H9 (cell line): Measurements from ENCODE around the gene KRTAP10-3. TPM values are rescaled to one million over a fixed set of nuclear protein-coding genes. Genes with fewer than 3 reads are reported as not detected.

Experiments
- DNase-seq: peaks from one replicate; pipeline ENCODE4 v3.0.0-alpha.2; 2017
- H2AFZ ChIP-seq: one replicate; pipeline ENCODE4 v1.6.1; 2013; ENCODE audit warnings: mild to moderate bottlenecking, low read length, control low read depth, moderate library complexity
- H2AK5ac ChIP-seq: 2 replicates; pipeline ENCODE4 v1.6.1; 2013; ENCODE audit warnings: low read length, control low read depth, mixed read lengths; ENCODE audit not compliant: insufficient read length
- H2BK120ac ChIP-seq: one replicate; pipeline ENCODE4 v1.6.1; 2013; ENCODE audit warnings: low read depth, mild to moderate bottlenecking, low read length, control low read depth, inconsistent platforms; ENCODE audit not compliant: poor library complexity, severe bottlenecking
- H2BK12ac ChIP-seq: 2 replicates; pipeline ENCODE4 v1.6.1; 2013; ENCODE audit warnings: low read length, control low read depth, mixed read lengths, low read depth; ENCODE audit not compliant: insufficient read length
- H2BK15ac ChIP-seq: 2 replicates; pipeline ENCODE4 v1.6.1; 2013; ENCODE audit warnings: low read depth, low read length, control low read depth
- H2BK20ac ChIP-seq: one replicate; pipeline ENCODE4 v1.6.1; 2013; ENCODE audit warnings: low read depth, mild to moderate bottlenecking, low read length, control low read depth, inconsistent platforms; ENCODE audit not compliant: poor library complexity, severe bottlenecking
- H2BK5ac ChIP-seq: 2 replicates; pipeline ENCODE4 v1.6.1; 2013; ENCODE audit warnings: low read length, control low read depth, mixed read lengths; ENCODE audit not compliant: insufficient read length
- H3K14ac ChIP-seq: 2 replicates; pipeline ENCODE4 v1.6.1; 2013; ENCODE audit warnings: low read length, control low read depth; ENCODE audit not compliant: insufficient read depth
- H3K18ac ChIP-seq: 2 replicates; pipeline ENCODE4 v1.6.1; 2013; ENCODE audit warnings: low read depth, mild to moderate bottlenecking, mixed read lengths, low read length, control low read depth; ENCODE audit not compliant: insufficient read length
- H3K23ac ChIP-seq: 2 replicates; pipeline ENCODE4 v1.6.1; 2013; ENCODE audit warnings: low read length, control low read depth, mixed read lengths, low read depth; ENCODE audit not compliant: insufficient read length
- H3K23me2 ChIP-seq: 2 replicates; pipeline ENCODE4 v1.6.1; 2013; ENCODE audit warnings: low read depth, mild to moderate bottlenecking, mixed read lengths, low read length, control low read depth; ENCODE audit not compliant: insufficient read length, poor library complexity, severe bottlenecking
- H3K27ac ChIP-seq: 2 replicates; pipeline ENCODE4 v1.5.1; 2013; ENCODE audit warnings: low read length, control low read depth, mixed read lengths, low read depth; ENCODE audit not compliant: insufficient read length
- H3K27me3 ChIP-seq: 2 replicates; pipeline ENCODE4 v1.6.1; 2013; ENCODE audit warnings: low read length, control low read depth, inconsistent platforms; ENCODE audit not compliant: insufficient read depth
- H3K4ac ChIP-seq: 2 replicates; pipeline ENCODE4 v1.6.1; 2013; ENCODE audit warnings: low read depth, mild to moderate bottlenecking, control low read depth, inconsistent platforms, low read length, moderate library complexity
- H3K4me1 ChIP-seq: 2 replicates; pipeline ENCODE4 v1.6.1; 2013; ENCODE audit warnings: low read length, control low read depth, inconsistent platforms; ENCODE audit not compliant: insufficient read depth
- H3K4me2 ChIP-seq: 2 replicates; pipeline ENCODE4 v1.6.1; 2013; ENCODE audit warnings: low read length, control low read depth, mixed read lengths; ENCODE audit not compliant: insufficient read length, insufficient read depth
- H3K56ac ChIP-seq: 2 replicates; pipeline ENCODE4 v1.6.1; 2013; ENCODE audit warnings: low read depth, mild to moderate bottlenecking, mixed read lengths, low read length, control low read depth; ENCODE audit not compliant: insufficient read length
- H3K79me1 ChIP-seq: 2 replicates; pipeline ENCODE4 v1.6.1; 2013; ENCODE audit warnings: low read depth, mild to moderate bottlenecking, moderate library complexity, low read length, control low read depth, inconsistent platforms; ENCODE audit not compliant: insufficient read depth, poor library complexity, severe bottlenecking
- H3K79me2 ChIP-seq: 2 replicates; pipeline ENCODE4 v1.6.1; 2013; ENCODE audit warnings: low read length, control low read depth, inconsistent platforms; ENCODE audit not compliant: insufficient read depth
- H3K9ac ChIP-seq: 2 replicates; pipeline ENCODE4 v1.6.1; 2013; ENCODE audit warnings: low read length, control low read depth, mixed read lengths; ENCODE audit not compliant: insufficient read length; ENCODE audit errors: extremely low read depth
- H3K9me3 ChIP-seq: one replicate; pipeline ENCODE4 v1.6.1; 2013; ENCODE audit warnings: low read depth, low read length, inconsistent platforms; ENCODE audit not compliant: control insufficient read depth
- H3T11ph ChIP-seq: one replicate; pipeline ENCODE4 v1.6.1; 2013; ENCODE audit warnings: mild to moderate bottlenecking, low read length, control low read depth, inconsistent platforms
- H4K20me1 ChIP-seq: one replicate; pipeline ENCODE4 v1.6.1; 2013; ENCODE audit not compliant: control insufficient read depth, insufficient read length, insufficient read depth
- H4K5ac ChIP-seq: 2 replicates; pipeline ENCODE4 v1.6.1; 2013; ENCODE audit warnings: low read depth, mild to moderate bottlenecking, mixed read lengths, low read length, control low read depth; ENCODE audit not compliant: insufficient read length
- H4K8ac ChIP-seq: replicated peaks from 2 replicates; pipeline ENCODE4 v1.6.1; 2013; ENCODE audit warnings: low read length, control low read depth, mixed read lengths, low read depth; ENCODE audit not compliant: insufficient read length
- H4K91ac ChIP-seq: 2 replicates; pipeline ENCODE4 v1.6.1; 2013; ENCODE audit warnings: low read depth, mild to moderate bottlenecking, moderate library complexity, mixed read lengths, low read length, control low read depth; ENCODE audit not compliant: insufficient read length
- H3K27ac Mint-ChIP-seq, 3 experiments: 2 replicates in 2 of 3; 3 replicates in 1 of 3; pipeline ENCODE4 v1.8.0; 2020 to 2021; ENCODE audit warnings: mixed read lengths in 3 of 3, mild to moderate bottlenecking in 1 of 3, moderate library complexity in 1 of 3
- H3K27me3 Mint-ChIP-seq: 2 replicates; pipeline ENCODE4 v1.8.0; 2021; ENCODE audit warnings: low read depth, mild to moderate bottlenecking, moderate library complexity, mixed read lengths
- H3K36me3 Mint-ChIP-seq, 3 experiments: 2 replicates in 2 of 3; 3 replicates in 1 of 3; pipeline ENCODE4 v1.8.0; 2020 to 2021; ENCODE audit warnings: low read depth in 3 of 3, mixed read lengths in 3 of 3; ENCODE audit not compliant: insufficient read depth in 1 of 3
- H3K4me1 Mint-ChIP-seq, 2 experiments: 2 replicates each; pipeline ENCODE4 v1.8.0; 2020; ENCODE audit warnings: mixed read lengths in 2 of 2
- H3K4me3 Mint-ChIP-seq, 2 experiments: 2 replicates in 1 of 2; 3 replicates in 1 of 2; pipeline ENCODE4 v1.8.0; 2020 to 2021; ENCODE audit warnings: mild to moderate bottlenecking in 2 of 2, mixed read lengths in 2 of 2, moderate library complexity in 1 of 2
- H3K9me3 Mint-ChIP-seq, 2 experiments: 2 replicates in 1 of 2; 3 replicates in 1 of 2; pipeline ENCODE4 v1.8.0; 2020; ENCODE audit warnings: mild to moderate bottlenecking in 2 of 2, mixed read lengths in 2 of 2, moderate library complexity in 1 of 2
- CTCF ChIP-seq: fragments of 200-600 bp; sonication (generic); conservative IDR thresholded peaks from 3 replicates; pipeline ENCODE4 v1.8.0; 2021; ENCODE audit warnings: antibody characterized with exemption, mild to moderate bottlenecking
- WGBS: extraction: QIAGEN DNeasy Blood & Tissue Kit; methylation state at CpG from one replicate; pipeline ENCODE4 v1.1.7; 2013; ENCODE audit warnings: missing lambda C conversion rate, low lambda C conversion rate, mixed read lengths; ENCODE audit not compliant: insufficient read length; ENCODE audit errors: extremely low coverage; 5-methylcytosine and 5-hydroxymethylcytosine counted together
- total RNA-seq: library from RNA; stranded (reverse); gene quantifications from 2 replicates; pipeline ENCODE4 v1.2.1, GENCODE V29; 2021

KRTAP10-3 gene
- total RNA-seq, 1 experiment from 2014 or later, result not detected

- no CpG with 5 or more reads among the region's 30 CpGs for WGBS
- peaks cover 0 to 5% (median 0%) of the 10 kb centered on the region in 3 experiments; a peak in 1 of 7 replicates for H3K36me3 Mint-ChIP-seq
- DNase-seq, result no peak
Measured at GRCh38 chr21:44531606-44532564, 26.7 kb downstream of the KRTAP10-3 start.

More at GRCh38 chr21:44531606-44532564, 26.7 kb downstream of the KRTAP10-3 start:
- Histone ChIP-seq H3T11ph (no peak overlapping the region), H3K27ac (no peak overlapping the region), H4K91ac (no peak overlapping the region), H3K23ac (no peak overlapping the region), H2AK5ac (no peak overlapping the region), H3K9ac (no peak overlapping the region), H3K79me2 (no peaks in the 10 kb centered on the region), H3K23me2 (no peaks in the 10 kb centered on the region), H4K8ac (no peak overlapping the region), H3K14ac (no peak overlapping the region), H2BK5ac (no peak overlapping the region), H2BK12ac (no peak overlapping the region), H3K56ac (no peak overlapping the region), H2BK15ac (no peak overlapping the region), H3K4ac (no peak overlapping the region), H3K79me1 (no peaks in the 10 kb centered on the region), H4K5ac (no peak overlapping the region), H3K18ac (no peak overlapping the region), H3K9me3 (no peaks in the 10 kb centered on the region), H2BK20ac (no peak overlapping the region), H3K27me3 (no peaks in the 10 kb centered on the region), H4K20me1 (no peaks in the 10 kb centered on the region), H2AFZ (no peak overlapping the region), H3K4me1 (no peaks in the 10 kb centered on the region; the same call in 1 of the 2 replicates), H2BK120ac (no peak overlapping the region), H3K4me2 (no peak overlapping the region)
- Mint-ChIP-seq H3K4me1 (peaks cover 2 to 8% of the 10 kb centered on the region in 2 experiments; a peak in 3 of 4 replicates), H3K27ac (peak overlapping the region in 1 of 3 experiments; percentile 6; a peak in 1 of 7 replicates), H3K27me3 (peaks cover 4% of the 10 kb centered on the region), H3K4me3 (no peak overlapping the region), H3K9me3 (peaks cover 0 to 5% of the 10 kb centered on the region in 2 experiments; a peak in 2 of 5 replicates)
- TF ChIP-seq CTCF, result no peak
